ENCODE measurements around the gene PTPN6.

Gene PTPN6

GRCh38 chr12:6923003-6923732 is 28.0 kb upstream of the PTPN6 start:
- no peak for DNase-seq (ENCODE audit: low read depth)

DNA sequence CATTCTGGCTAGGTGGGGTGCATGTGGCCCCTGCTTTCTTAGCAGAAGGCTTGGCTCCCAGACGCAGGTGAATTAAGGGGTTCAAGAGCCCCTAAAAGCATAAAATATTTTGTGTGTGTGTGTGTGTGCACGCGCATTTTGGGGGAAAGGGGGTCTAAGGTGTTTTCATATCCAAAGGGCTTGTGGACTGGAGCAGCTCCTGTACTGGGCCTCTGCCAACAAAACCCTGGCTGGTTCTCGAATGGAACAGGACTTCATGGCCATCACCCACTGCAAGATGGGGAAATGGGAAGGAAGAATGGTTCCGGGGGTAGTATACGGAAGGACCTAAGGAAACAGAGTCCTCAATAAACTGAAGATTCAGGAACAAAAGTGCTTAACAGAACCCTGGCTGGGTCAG is 27.3 kb upstream of the PTPN6 start:
- DNase-seq (ENCODE audit: low read depth): no peak

- DNase-seq (ENCODE audit: low read depth): no peak
Observed at GRCh38 chr12:6925239-6925539, 26.0 kb upstream of the PTPN6 start.

GRCh38 chr12:6925540-6926279 is 25.4 kb upstream of the PTPN6 start:
- peak; percentile 67 for DNase-seq (ENCODE audit: low read depth)

GRCh38 chr12:6927379-6928021 is 23.7 kb upstream of the PTPN6 start, which contains the start of gene ATN1:
Gene ATN1, plus strand, starts transcription at chr12:6927959. Its CDS starts 6,043 bp downstream, at chr12:6934002.
- DNase-seq (ENCODE audit: low read depth): peak; percentile 70

GRCh38 chr12:6928022-6928702 is 23.0 kb upstream of the PTPN6 start:
- no peak for DNase-seq (ENCODE audit: low read depth)

- DNase-seq (ENCODE audit: low read depth): no peak
Observed at GRCh38 chr12:6928703-6929407, 22.3 kb upstream of the PTPN6 start.

DNA sequence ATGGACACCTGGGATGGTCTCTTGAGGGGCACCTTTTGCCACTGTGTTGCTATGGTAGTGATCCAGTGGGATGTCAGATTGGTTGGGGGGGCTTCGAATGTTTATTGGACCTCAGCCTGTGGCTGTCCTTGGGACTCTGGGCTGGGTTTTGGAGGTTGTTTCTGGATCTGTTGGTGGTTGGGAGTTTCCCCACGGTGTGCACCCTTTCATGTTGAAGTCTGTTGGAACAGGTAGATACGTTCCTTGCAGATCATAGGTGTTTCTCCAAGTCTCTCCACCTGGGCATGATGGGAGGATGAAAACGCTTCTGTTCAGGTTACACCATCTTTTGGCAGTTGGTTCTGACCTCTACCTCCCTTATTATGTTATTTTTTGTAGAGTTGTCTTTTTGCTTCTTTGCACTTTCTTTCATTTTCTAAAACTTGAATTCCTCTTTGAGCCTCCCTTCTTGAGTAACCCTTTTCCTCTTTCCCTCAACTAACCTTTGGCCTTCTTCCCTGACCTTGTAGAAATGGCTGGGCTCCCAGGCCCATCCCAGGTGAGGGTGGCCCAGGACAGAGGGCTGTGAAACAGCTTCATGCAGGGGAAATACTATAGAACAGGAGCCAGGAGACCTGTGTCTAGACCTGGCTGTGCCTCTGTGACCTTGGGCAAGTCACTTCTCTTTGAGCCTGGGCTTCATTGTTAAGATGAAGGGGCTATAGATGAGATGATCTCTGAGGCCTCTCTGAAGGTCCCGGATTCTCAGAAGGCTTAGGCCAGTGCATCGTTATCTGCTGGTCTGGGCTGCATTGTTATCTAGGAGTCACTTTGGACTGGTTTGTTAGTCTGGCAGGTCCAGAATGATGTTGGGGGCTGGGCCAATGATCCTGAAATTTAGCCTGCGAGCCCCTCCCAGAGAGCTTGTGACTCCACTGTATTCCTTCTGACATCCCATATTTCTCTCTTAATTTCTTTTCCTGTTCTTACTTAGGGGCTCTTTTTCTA is 21.4 kb upstream of the PTPN6 start:
- DNase-seq (ENCODE audit: low read depth): no peak

- DNase-seq (ENCODE audit: low read depth): no peak
Observed at GRCh38 chr12:6932766-6933165, 18.4 kb upstream of the PTPN6 start.

- DNase-seq (ENCODE audit: low read depth): no peak
Observed at GRCh38 chr12:6934110-6934509, 17.0 kb upstream of the PTPN6 start.

DNA sequence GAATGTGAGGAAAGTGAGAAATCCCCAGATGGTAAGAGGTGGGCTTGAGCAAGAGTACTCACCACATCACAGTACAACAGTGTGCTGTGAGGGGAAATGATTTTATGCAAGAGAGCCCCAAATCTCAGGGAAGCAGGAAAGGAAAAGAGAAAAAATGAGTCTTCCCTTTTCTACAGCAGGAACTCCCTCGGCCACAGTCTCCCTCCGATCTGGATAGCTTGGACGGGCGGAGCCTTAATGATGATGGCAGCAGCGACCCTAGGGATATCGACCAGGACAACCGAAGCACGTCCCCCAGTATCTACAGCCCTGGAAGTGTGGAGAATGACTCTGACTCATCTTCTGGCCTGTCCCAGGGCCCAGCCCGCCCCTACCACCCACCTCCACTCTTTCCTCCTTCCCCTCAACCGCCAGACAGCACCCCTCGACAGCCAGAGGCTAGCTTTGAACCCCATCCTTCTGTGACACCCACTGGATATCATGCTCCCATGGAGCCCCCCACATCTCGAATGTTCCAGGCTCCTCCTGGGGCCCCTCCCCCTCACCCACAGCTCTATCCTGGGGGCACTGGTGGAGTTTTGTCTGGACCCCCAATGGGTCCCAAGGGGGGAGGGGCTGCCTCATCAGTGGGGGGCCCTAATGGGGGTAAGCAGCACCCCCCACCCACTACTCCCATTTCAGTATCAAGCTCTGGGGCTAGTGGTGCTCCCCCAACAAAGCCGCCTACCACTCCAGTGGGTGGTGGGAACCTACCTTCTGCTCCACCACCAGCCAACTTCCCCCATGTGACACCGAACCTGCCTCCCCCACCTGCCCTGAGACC is 15.6 kb upstream of the PTPN6 start:
- no peak for DNase-seq (ENCODE audit: low read depth)

DNA sequence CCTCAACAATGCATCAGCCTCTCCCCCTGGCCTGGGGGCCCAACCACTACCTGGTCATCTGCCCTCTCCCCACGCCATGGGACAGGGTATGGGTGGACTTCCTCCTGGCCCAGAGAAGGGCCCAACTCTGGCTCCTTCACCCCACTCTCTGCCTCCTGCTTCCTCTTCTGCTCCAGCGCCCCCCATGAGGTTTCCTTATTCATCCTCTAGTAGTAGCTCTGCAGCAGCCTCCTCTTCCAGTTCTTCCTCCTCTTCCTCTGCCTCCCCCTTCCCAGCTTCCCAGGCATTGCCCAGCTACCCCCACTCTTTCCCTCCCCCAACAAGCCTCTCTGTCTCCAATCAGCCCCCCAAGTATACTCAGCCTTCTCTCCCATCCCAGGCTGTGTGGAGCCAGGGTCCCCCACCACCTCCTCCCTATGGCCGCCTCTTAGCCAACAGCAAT is 14.9 kb upstream of the PTPN6 start:
- no peak for DNase-seq (ENCODE audit: low read depth)

DNA sequence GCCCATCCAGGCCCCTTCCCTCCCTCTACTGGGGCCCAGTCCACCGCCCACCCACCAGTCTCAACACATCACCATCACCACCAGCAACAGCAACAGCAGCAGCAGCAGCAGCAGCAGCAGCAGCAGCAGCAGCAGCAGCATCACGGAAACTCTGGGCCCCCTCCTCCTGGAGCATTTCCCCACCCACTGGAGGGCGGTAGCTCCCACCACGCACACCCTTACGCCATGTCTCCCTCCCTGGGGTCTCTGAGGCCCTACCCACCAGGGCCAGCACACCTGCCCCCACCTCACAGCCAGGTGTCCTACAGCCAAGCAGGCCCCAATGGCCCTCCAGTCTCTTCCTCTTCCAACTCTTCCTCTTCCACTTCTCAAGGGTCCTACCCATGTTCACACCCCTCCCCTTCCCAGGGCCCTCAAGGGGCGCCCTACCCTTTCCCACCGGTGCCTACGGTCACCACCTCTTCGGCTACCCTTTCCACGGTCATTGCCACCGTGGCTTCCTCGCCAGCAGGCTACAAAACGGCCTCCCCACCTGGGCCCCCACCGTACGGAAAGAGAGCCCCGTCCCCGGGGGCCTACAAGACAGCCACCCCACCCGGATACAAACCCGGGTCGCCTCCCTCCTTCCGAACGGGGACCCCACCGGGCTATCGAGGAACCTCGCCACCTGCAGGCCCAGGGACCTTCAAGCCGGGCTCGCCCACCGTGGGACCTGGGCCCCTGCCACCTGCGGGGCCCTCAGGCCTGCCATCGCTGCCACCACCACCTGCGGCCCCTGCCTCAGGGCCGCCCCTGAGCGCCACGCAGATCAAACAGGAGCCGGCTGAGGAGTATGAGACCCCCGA is 14.3 kb upstream of the PTPN6 start:
- DNase-seq (ENCODE audit: low read depth): no peak

DNA sequence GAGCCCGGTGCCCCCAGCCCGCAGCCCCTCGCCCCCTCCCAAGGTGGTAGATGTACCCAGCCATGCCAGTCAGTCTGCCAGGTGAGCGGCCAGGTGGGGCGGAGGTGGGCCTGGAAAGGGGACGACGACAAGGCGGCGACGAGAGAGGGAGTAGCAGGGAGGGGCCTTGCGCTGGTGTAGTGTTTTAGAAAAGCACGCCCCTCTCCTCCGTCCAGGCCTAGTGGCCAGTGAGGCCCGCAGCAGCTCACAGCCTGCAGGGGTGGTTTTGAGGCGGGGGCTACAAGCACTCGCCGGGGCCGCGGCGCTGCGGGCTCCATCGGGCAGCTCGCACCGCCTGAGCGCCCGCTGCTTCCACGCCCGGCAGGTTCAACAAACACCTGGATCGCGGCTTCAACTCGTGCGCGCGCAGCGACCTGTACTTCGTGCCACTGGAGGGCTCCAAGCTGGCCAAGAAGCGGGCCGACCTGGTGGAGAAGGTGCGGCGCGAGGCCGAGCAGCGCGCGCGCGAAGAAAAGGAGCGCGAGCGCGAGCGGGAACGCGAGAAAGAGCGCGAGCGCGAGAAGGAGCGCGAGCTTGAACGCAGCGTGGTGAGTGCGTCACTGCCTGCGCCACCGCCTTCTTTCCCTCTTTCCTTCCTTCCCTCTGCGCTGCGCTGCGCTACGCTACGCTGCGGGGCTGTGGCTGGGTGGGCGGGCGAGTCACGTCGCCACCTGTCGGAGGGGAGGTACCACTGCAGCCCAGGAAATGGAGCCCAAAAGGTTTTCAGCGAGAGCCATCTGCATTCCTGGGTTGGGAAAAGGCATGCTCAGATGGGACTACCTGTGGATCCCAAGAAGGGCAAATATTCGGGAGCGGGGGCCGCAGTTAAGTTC is 13.4 kb upstream of the PTPN6 start:
- DNase-seq (ENCODE audit: low read depth): peak; percentile 87

GRCh38 chr12:6938353-6939190 is 12.6 kb upstream of the PTPN6 start:
- DNase-seq (ENCODE audit: low read depth): no peak

GRCh38 chr12:6939191-6939540 is 12.0 kb upstream of the PTPN6 start:
- DNase-seq (ENCODE audit: low read depth): no peak

GRCh38 chr12:6941267-6941666 is 9.9 kb upstream of the PTPN6 start:
- no peak for DNase-seq (ENCODE audit: low read depth)
